ENCODE measurements around the gene TEF. TPM values are rescaled to one million over a fixed set of nuclear protein-coding genes. Genes with fewer than 3 reads are reported as not detected.

The TEF gene
- total RNA-seq, 4 donors from 2014 or later, result 15.9 to 41.1 (median 22.9) TPM

DNA sequence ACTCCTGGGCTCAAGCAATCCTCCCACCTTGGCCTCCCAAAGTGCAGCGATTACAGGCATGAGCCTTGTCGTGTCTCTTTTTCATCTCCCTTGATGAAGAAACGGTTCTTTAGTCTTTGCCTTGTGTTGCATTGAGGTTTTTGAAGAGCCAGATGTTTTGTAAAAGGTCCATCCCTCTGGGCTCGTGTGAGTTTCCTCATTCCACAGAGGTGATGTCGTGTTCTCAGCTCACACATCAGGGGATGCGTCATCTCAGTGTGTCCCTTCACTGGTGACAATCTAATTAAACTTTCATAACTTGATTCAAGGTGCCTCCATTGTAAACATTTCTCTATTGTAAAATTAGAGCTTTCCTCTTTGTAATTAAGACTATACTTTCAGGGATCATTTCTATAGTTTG, 29.7 kb upstream of the TEF start:
- TF ChIP-seq POLR2A (IDR thresholded peaks at IDR 0.05) (no peak), CTCF (IDR thresholded peaks at IDR 0.05) (no peak)
- Histone ChIP-seq H3K27ac (no peak overlapping the region), H3K36me3 (peaks cover 77 to 86% of the 10 kb centered on the region in 2 donors), H3K4me3 (replicated peaks in 1 of 3) (no peak overlapping the region), H3K27me3 (no peaks in the 10 kb centered on the region), H3K9me3 (no peaks in the 10 kb centered on the region), H3K4me1 (no peaks in the 10 kb centered on the region)
- DNase-seq, result no peak
- WGBS, 2 donors, result 84 to 85% methylated on average over 6 of the region's 6 CpGs
- intact Hi-C loops (cut with DNase I), result no loop called here

GRCh38 chr22:41353862-41354575, 27.7 kb upstream of the TEF start:
- WGBS, 2 donors, result 86 to 87% methylated on average over 9 to 10 of the region's 10 CpGs
- intact Hi-C loops (cut with DNase I), result no loop called here
- Histone ChIP-seq H3K36me3 (peaks cover 77 to 79% of the 10 kb centered on the region in 2 donors), H3K9me3 (no peaks in the 10 kb centered on the region), H3K27ac (no peak overlapping the region), H3K4me3 (replicated peaks in 1 of 3) (no peak overlapping the region), H3K27me3 (no peaks in the 10 kb centered on the region), H3K4me1 (no peaks in the 10 kb centered on the region)
- TF ChIP-seq CTCF (IDR thresholded peaks at IDR 0.05) (no peak), POLR2A (IDR thresholded peaks at IDR 0.05) (no peak)
- no peak for DNase-seq

- whole genome bisulfite sequencing, 2 donors, result 88 to 89% methylated on average over 9 to 10 of the region's 10 CpGs
- H3K36me3 ChIP-seq, result peaks cover 67 to 69% of the 10 kb centered on the region in 2 donors
- intact Hi-C loops (cut with DNase I), result no loop called here
- H3K27ac ChIP-seq, result no peak overlapping the region
- H3K9me3 ChIP-seq, result no peaks in the 10 kb centered on the region
- no peak for DNase-seq
- no peak overlapping the region for H3K4me3 ChIP-seq (replicated peaks in 1 of 3)
- H3K27me3 ChIP-seq, result no peaks in the 10 kb centered on the region
- H3K4me1 ChIP-seq, result peaks cover 5% of the 10 kb centered on the region in 2 donors
- no peak for TF ChIP-seq POLR2A (IDR thresholded peaks at IDR 0.05)
- no peak for TF ChIP-seq CTCF (IDR thresholded peaks at IDR 0.05)
Observed at GRCh38 chr22:41354979-41355378, 26.8 kb upstream of the TEF start.

DNA sequence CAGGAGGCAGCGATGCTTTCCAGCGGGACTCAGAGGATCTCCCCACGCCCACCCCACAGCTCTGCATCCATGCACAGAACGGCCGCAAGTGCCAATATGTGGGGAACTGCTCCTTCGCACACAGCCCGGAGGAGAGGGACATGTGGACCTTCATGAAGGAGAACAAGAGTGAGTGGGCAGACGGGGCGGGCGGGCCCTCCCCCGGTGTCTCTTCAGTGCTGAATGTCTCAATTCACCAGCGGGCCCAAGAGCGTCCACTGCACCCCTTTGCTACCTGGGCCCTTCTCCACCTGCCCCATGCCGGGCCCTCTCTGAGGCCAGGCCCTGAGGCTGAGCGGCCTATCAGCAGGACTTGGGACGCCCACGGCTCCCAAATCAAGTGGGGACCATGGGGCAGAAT, 25.8 kb upstream of the TEF start:
- Histone ChIP-seq H3K27ac (no peak overlapping the region), H3K36me3 (peaks cover 63% of the 10 kb centered on the region in 2 donors)

More for the DNA sequence above, 25.8 kb upstream of the TEF start:
- 95 to 98% methylated on average over 14 to 15 of the region's 17 CpGs for WGBS, 2 donors
- intact Hi-C loops (cut with DNase I), result no loop called here
- no peak overlapping the region for H3K4me3 ChIP-seq (replicated peaks in 1 of 3)
- no peaks in the 10 kb centered on the region for H3K9me3 ChIP-seq
- H3K27me3 ChIP-seq, result no peaks in the 10 kb centered on the region
- DNase-seq, result no peak
- peaks cover 5 to 11% of the 10 kb centered on the region in 2 donors for H3K4me1 ChIP-seq
- no peak for TF ChIP-seq CTCF (IDR thresholded peaks at IDR 0.05)
- no peak for TF ChIP-seq POLR2A (IDR thresholded peaks at IDR 0.05)

Data from thyroid gland (tissue), 4 donors.